GM18951 (cell line): ENCODE data around the gene GSC2.

Source experiments
- POLR2A ChIP-seq: IDR thresholded peaks from 4 replicates; pipeline ENCODE4 v1.6.1; 2011; ENCODE audit warnings: mild to moderate bottlenecking; ENCODE audit not compliant: insufficient read length, insufficient read depth; ENCODE audit errors: extremely low read depth
- in situ Hi-C: fragments of 300-500 bp; cut with MboI; formaldehyde crosslinking; loops from one replicate; pipeline ENCODE4 v1.12.0; 2022; ENCODE audit warnings: low sequenced_read_pairs, mixed read lengths, inconsistent platforms; ENCODE audit not compliant: unreplicated experiment

Gene GSC2

GRCh38 chr22:19182472-19183157 is 32.5 kb upstream of the GSC2 start:
- in situ Hi-C loops = loop anchor here (25.0 kb wide), 1 partner anchor 455 kb away; no protein-coding TSS in a partner anchor
- no peak for TF ChIP-seq POLR2A

- TF ChIP-seq POLR2A = no peak
- in situ Hi-C loops = loop anchor here (25.0 kb wide), 1 partner anchor 455 kb away; no protein-coding TSS in a partner anchor
These were observed 31.8 kb upstream of the GSC2 start for GRCh38 chr22:19181786-19182471.

- in situ Hi-C loops = loop anchor here (25.0 kb wide), 1 partner anchor 456 kb away; no protein-coding TSS in a partner anchor
These were observed 30.8 kb upstream of the GSC2 start for GRCh38 chr22:19180740-19181410.

GRCh38 chr22:19180234-19180633 is 30.1 kb upstream of the GSC2 start:
- TF ChIP-seq POLR2A = no peak
- in situ Hi-C loops = loop anchor here (25.0 kb wide), 1 partner anchor 457 kb away; no protein-coding TSS in a partner anchor

More at GRCh38 chr22:19180740-19181410, 30.8 kb upstream of the GSC2 start:
- no peak for TF ChIP-seq POLR2A

- TF ChIP-seq POLR2A = no peak
- in situ Hi-C loops = loop anchor here (25.0 kb wide), 1 partner anchor 458 kb away; no protein-coding TSS in a partner anchor
These were observed 29.5 kb upstream of the GSC2 start for GRCh38 chr22:19179497-19180048.

GRCh38 chr22:19178657-19179496 is 28.8 kb upstream of the GSC2 start, which contains the start of gene SLC25A1:
Gene SLC25A1 (minus strand): TSS chr22:19178736. CDS start chr22:19178673, 63 bp downstream.
- in situ Hi-C loops = loop anchor here (25.0 kb wide), 1 partner anchor 458 kb away; no protein-coding TSS in a partner anchor
- TF ChIP-seq POLR2A = peak; percentile 66

GRCh38 chr22:19178065-19178656 is 28.1 kb upstream of the GSC2 start:
- in situ Hi-C loops = loop anchor here (25.0 kb wide), 1 partner anchor 459 kb away; no protein-coding TSS in a partner anchor

GRCh38 chr22:19177164-19178064 is 27.3 kb upstream of the GSC2 start:
- in situ Hi-C loops = loop anchor here (25.0 kb wide), 1 partner anchor 460 kb away; no protein-coding TSS in a partner anchor
- no peak for TF ChIP-seq POLR2A

More at GRCh38 chr22:19178065-19178656, 28.1 kb upstream of the GSC2 start:
- TF ChIP-seq POLR2A = no peak

GRCh38 chr22:19176732-19177131 is 26.6 kb upstream of the GSC2 start:
- in situ Hi-C loops = loop anchor here (25.0 kb wide), 1 partner anchor 461 kb away; no protein-coding TSS in a partner anchor
- TF ChIP-seq POLR2A = no peak

GRCh38 chr22:19176175-19176643 is 26.1 kb upstream of the GSC2 start:
- TF ChIP-seq POLR2A = no peak
- in situ Hi-C loops = loop anchor here (25.0 kb wide), 1 partner anchor 461 kb away; no protein-coding TSS in a partner anchor

GRCh38 chr22:19175602-19176174 is 25.6 kb upstream of the GSC2 start:
- in situ Hi-C loops = loop anchor here (25.0 kb wide), 1 partner anchor 462 kb away; no protein-coding TSS in a partner anchor
- TF ChIP-seq POLR2A = peak; percentile 9
